HG02588 (cell line): ENCODE measurements around the gene RMND5A.

Experiments
- ATAC-seq: cut with Tn5 transposase; IDR thresholded peaks from one replicate; pipeline ENCODE4 v1.9.1; 2021; ENCODE audit warnings: mild to moderate bottlenecking, moderate library complexity; ENCODE audit not compliant: unreplicated experiment

Gene RMND5A

GRCh38 chr2:86760371-86760770 lies 40.3 kb downstream of the RMND5A start:
- ATAC-seq, result no peak

- ATAC-seq, result no peak
Measured at GRCh38 chr2:86764661-86765309, 44.7 kb downstream of the RMND5A start.

GRCh38 chr2:86765310-86765695 lies 45.2 kb downstream of the RMND5A start:
- no peak for ATAC-seq

- ATAC-seq, result no peak
Measured at GRCh38 chr2:86768189-86768949, 48.3 kb downstream of the RMND5A start.

DNA sequence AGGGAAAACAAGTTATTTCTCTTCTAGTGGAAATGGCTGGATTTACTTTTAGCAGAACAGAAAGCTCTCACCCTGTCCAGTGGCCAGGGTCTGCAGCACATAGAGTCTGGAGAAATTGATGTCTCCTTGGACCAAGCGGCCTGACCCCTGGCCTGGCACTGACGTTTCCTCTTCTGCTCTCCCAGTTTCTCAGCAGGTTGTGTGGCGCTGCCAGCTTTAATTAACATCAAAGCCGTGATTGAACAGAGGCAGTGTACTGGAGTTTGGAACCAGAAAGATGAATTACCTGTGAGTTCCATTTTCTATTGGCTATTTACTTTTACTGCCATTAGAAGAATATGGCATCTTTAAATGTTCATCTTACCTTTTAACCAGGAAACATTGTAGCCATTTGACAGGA lies 49.7 kb downstream of the RMND5A start:
- no peak for ATAC-seq

- no peak for ATAC-seq
Measured at GRCh38 chr2:86770816-86771301, 50.8 kb downstream of the RMND5A start.

GRCh38 chr2:86772611-86773010 lies 52.5 kb downstream of the RMND5A start:
- no peak for ATAC-seq

GRCh38 chr2:86774862-86775261 lies 54.8 kb downstream of the RMND5A start:
- no peak for ATAC-seq

DNA sequence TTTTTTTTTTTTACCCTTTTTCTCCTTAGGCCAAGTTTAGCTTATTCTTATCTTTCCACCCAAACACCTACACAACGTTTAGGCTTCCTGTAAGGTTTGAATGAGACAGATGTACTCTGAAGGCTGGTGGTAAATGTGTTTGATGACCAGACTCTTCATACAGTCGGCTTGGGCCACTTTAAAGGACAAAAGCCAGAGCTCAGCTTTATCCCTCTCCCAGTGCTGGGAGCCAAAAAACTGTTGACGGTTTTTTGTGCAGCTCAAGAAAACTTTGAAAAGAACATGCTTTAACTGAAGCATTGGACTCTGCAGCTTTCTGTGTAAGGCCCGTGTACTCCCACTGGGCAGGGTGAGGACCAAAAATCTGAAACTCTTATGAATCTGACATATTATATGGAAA lies 55.2 kb downstream of the RMND5A start:
- no peak for ATAC-seq

DNA sequence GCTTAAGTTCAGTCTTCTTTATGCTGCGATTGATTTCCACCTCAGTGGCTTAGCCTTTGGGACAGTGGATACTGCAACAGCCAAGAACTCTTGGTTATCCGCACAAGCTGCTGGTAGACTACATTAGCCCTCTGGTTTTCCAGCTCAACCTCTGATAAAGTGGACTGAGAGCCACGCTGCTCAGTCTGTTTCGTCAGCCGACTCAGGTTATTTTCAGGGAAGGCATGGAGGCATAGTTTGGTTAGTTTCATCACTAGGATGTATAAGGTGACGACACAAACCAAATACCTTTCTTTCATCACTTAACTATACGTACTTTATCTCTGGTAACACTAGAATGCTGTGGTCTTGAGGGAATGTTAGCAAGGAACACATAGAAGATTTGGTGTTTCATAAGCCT lies 56.4 kb downstream of the RMND5A start:
- ATAC-seq, result no peak

GRCh38 chr2:86778957-86779356 lies 58.9 kb downstream of the RMND5A start:
- no peak for ATAC-seq

- ATAC-seq, result no peak
Measured at GRCh38 chr2:86779971-86780370, 59.9 kb downstream of the RMND5A start.

GRCh38 chr2:86781363-86781762 lies 61.3 kb downstream of the RMND5A start:
- ATAC-seq, result no peak

DNA sequence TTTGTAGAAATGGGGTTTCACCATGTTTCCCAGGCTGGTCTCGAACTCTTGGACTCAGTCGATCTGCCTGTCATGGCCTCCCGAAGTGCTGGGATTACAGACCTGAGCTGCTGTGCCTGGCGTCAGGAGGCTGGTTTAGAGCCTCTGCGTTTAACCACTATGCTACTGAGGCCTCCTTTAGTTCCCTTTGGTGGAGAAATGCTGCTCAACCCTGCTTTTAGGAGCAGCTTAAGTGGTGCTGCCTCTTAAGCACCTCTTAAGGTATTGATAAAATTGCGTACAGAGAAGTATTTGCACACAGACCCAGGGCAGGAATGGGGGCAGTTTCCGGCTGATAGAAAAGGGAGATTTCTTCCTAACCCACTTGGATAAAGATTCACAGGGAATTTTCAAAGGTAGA lies 62.7 kb downstream of the RMND5A start:
- ATAC-seq, result no peak

GRCh38 chr2:86783615-86784339 lies 63.7 kb downstream of the RMND5A start:
- peak; percentile 99 for ATAC-seq

DNA sequence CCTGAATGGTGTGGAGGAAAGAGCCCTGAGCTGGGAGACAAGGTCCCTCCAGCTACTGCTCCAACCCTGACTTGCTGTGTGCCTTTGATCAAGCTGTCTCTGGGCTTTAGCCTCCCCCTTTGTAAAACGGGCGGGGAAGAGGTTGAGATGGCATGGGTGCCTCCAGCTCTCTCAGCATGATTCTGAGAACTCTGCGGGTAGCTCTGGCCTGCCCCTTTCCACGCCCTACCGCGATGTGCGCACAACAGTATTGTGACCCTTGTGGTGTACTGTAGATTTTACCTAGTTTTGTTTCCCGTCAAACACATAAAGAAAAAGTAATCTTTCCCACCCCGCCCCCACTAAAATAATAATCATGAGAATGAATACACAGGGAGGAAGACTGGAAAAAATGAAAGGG lies 65.4 kb downstream of the RMND5A start:
- no peak for ATAC-seq

DNA sequence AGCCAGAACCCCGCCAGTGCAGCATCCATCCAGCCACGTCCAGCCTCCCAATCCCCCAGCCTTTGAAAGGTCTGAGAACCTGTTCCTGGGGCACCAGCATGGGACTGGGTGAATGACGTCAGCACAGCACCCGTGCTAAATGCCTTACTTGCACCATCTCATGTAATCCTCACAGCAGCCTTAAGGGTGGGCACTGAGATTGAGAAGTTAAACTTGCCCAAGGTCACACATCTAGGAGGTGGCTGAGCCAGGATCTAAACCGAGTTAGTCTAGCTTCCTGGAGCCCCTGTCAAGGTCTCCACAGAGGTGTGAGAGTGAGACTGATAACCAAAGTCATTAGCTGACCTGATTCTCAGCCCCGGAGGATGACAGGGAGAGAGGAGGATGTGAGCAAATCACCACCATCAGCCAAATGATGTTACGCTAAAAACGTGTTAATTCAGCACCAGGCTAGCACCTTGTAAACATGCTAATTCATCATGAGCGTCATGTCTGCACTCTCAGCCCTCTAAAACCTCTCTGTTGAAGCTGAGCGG lies 66.0 kb downstream of the RMND5A start:
- no peak for ATAC-seq

DNA sequence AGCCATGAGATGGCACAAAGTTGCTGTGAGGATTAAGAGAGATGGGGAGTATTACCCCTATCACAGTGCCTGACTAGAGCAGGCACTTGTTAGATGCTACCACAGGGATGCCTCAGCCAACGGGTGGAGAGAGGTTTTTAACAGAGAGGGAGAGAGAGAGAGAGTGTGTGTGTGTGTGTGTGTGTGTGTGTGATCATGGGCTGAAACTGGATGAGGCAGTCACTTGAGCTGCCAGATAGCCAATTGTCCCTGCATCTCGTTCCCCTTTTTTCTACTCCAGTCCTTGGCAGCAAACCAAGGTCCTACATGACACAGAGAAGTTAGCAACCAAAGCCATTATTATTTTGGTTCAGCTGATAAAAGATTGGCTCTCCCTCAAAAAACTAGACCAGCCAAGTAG lies 67.6 kb downstream of the RMND5A start:
- ATAC-seq, result no peak

DNA sequence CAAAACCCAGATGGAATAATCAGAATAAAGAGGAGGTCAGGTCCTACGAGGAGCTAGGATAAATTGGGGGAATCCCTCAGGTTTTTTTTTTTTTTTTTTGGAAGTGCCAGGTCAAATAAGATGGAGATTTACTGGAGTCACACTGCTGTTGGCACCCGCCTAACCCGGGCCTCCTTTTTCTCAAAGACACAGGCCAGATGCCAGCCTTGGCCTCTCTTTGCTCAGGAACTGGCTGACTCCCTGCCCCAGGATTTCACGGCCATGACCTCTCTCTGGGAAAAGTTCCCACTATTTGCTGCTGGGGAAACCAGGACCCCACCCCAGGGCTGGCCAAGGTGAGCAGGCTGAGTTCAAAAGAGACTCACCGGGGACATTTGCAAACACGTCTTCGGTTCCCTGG lies 68.1 kb downstream of the RMND5A start:
- ATAC-seq, result no peak

DNA sequence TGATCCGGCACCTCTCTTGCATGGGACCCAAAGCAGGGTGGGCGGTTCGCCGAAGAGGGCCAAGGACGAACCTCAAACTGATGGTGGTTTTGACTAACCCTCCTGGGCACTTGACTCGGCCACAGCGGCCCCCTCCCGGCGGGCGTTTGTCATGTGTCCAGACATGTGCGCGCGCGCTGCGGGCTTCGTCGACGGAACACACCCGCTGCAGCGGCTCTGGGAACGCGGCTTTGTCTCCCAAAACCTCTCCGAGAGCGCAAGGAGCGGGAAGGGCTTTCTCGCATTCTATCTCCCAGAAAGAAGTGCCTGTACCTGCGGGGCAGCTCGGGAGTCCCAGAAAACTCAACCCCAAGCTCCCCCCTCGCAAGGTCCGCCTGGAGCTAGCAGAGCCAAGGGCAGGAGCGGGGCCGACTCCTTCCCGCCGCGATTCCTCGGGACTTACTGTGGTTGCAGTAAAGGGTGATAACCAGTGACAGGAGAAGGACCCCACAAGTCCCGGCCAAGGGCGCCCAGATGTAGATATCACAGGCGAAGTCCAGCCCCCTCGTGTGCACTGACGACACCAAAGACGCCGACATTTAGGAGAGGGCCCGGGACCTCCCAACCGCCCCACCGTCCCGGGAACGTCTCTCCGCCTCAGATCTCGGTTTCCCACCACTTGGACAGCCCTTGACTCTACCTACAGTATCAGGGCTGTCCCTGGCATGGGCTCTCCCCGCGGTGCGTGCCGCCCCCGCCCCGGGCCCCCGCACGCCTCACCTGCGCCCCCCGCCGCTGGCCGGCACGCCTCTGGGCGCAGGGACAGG lies 69.0 kb downstream of the RMND5A start:
- no peak for ATAC-seq

DNA sequence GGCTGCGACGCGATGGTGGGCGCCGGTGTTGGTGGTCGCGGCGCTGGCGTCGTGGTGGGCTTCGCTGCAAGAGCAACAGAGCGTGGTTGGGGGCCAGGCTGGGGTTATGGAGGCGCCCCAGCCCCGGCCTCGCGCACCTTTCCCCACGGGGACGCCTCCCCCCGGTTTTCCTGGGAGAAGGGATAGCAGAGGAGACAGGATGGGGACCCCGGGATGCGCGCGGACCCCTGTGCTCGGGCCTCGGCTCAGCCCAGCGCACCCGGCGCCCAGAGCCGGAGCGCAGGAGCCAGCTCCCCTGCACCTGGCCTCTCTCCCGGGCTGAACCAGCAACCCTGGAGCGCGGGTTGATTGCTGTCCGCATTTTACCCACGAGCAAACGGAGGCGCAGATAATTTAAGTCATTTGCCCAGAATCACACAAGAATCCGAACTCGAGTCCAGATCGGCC lies 69.6 kb downstream of the RMND5A start:
- no peak for ATAC-seq
